HUES64 (cell line): ENCODE measurements around the gene PFKL.

ENCODE experiments used
- H3K27ac ChIP-seq: 2 replicates; pipeline ENCODE4 v1.7.0; 2013; ENCODE audit warnings: low read depth, low read length, inconsistent platforms
- H3K27me3 ChIP-seq: 2 replicates; pipeline ENCODE4 v1.6.1; 2013; ENCODE audit warnings: mild to moderate bottlenecking, low read length; ENCODE audit not compliant: insufficient read depth
- H3K36me3 ChIP-seq: 2 replicates; pipeline ENCODE4 v1.6.1; 2013; ENCODE audit warnings: mild to moderate bottlenecking, low read length; ENCODE audit not compliant: insufficient read depth
- H3K4me1 ChIP-seq: 2 replicates; pipeline ENCODE4 v1.6.1; 2013; ENCODE audit warnings: mild to moderate bottlenecking, low read length, moderate library complexity; ENCODE audit not compliant: insufficient read depth
- H3K4me3 ChIP-seq: 2 replicates; pipeline ENCODE4 v1.5.1; 2013; ENCODE audit warnings: mild to moderate bottlenecking, low read length, moderate library complexity
- H3K9ac ChIP-seq: 2 replicates; pipeline ENCODE4 v1.6.1; 2013; ENCODE audit warnings: mild to moderate bottlenecking, low read depth, low read length
- H3K9me3 ChIP-seq: 2 replicates; pipeline ENCODE4 v1.6.1; 2013; ENCODE audit warnings: low read depth, low read length; ENCODE audit not compliant: insufficient read depth
- WGBS: fragments of 150-250, 120-280 bp; methylation state at CpG from one replicate; pipeline ENCODE4 v1.1.7; 2013; ENCODE audit warnings: missing lambda C conversion rate; 5-methylcytosine and 5-hydroxymethylcytosine counted together

The PFKL gene

GRCh38 chr21:44290327-44291077, 9.4 kb upstream of the PFKL start:
- no peaks in the 10 kb centered on the region for H3K36me3 ChIP-seq
- H3K27me3 ChIP-seq = peaks cover 13% of the 10 kb centered on the region
- no peak overlapping the region for H3K27ac ChIP-seq
- no peaks in the 10 kb centered on the region for H3K9me3 ChIP-seq
- H3K9ac ChIP-seq = no peak overlapping the region
- no peak overlapping the region for H3K4me3 ChIP-seq
- no peaks in the 10 kb centered on the region for H3K4me1 ChIP-seq
- WGBS = 91% methylated on average over 16 of the region's 16 CpGs

- H3K4me1 ChIP-seq = no peaks in the 10 kb centered on the region
- no peaks in the 10 kb centered on the region for H3K9me3 ChIP-seq
- 89% methylated on average over 33 of the region's 33 CpGs for WGBS
- H3K27me3 ChIP-seq = peaks cover 6% of the 10 kb centered on the region
- no peak overlapping the region for H3K4me3 ChIP-seq
- no peak overlapping the region for H3K27ac ChIP-seq
- no peaks in the 10 kb centered on the region for H3K36me3 ChIP-seq
- no peak overlapping the region for H3K9ac ChIP-seq
These were observed 8.5 kb upstream of the PFKL start for GRCh38 chr21:44291078-44291935.

- Histone ChIP-seq H3K4me1 (no peaks in the 10 kb centered on the region), H3K9ac (no peak overlapping the region), H3K36me3 (no peaks in the 10 kb centered on the region), H3K4me3 (no peak overlapping the region), H3K9me3 (no peaks in the 10 kb centered on the region), H3K27ac (no peak overlapping the region), H3K27me3 (no peaks in the 10 kb centered on the region)
- 79% methylated on average over 25 of the region's 25 CpGs for WGBS
These were observed 7.7 kb upstream of the PFKL start for GRCh38 chr21:44291936-44292811.

- no peak overlapping the region for H3K9ac ChIP-seq
- no peak overlapping the region for H3K27ac ChIP-seq
- H3K36me3 ChIP-seq = no peaks in the 10 kb centered on the region
- H3K4me3 ChIP-seq = no peak overlapping the region
- no peaks in the 10 kb centered on the region for H3K9me3 ChIP-seq
- no peaks in the 10 kb centered on the region for H3K27me3 ChIP-seq
- WGBS = 89% methylated on average over 15 of the region's 15 CpGs
- H3K4me1 ChIP-seq = no peaks in the 10 kb centered on the region
These were observed 7.0 kb upstream of the PFKL start for GRCh38 chr21:44292812-44293195.

- no peaks in the 10 kb centered on the region for H3K36me3 ChIP-seq
- H3K9me3 ChIP-seq = no peaks in the 10 kb centered on the region
- no peaks in the 10 kb centered on the region for H3K27me3 ChIP-seq
- H3K4me1 ChIP-seq = no peaks in the 10 kb centered on the region
- no peak overlapping the region for H3K9ac ChIP-seq
- H3K4me3 ChIP-seq = no peak overlapping the region
- no peak overlapping the region for H3K27ac ChIP-seq
- WGBS = 93% methylated on average over 33 of the region's 33 CpGs
These were observed 6.2 kb upstream of the PFKL start for GRCh38 chr21:44293551-44294231.

GRCh38 chr21:44294391-44295162, 5.3 kb upstream of the PFKL start:
- H3K9ac ChIP-seq = no peak overlapping the region
- H3K27me3 ChIP-seq = no peaks in the 10 kb centered on the region
- no peaks in the 10 kb centered on the region for H3K4me1 ChIP-seq
- no peak overlapping the region for H3K4me3 ChIP-seq
- no peaks in the 10 kb centered on the region for H3K9me3 ChIP-seq
- no peak overlapping the region for H3K27ac ChIP-seq
- no peaks in the 10 kb centered on the region for H3K36me3 ChIP-seq
- WGBS = 85% methylated on average over 24 of the region's 26 CpGs

- Histone ChIP-seq H3K4me1 (no peaks in the 10 kb centered on the region), H3K4me3 (no peak overlapping the region), H3K9me3 (no peaks in the 10 kb centered on the region), H3K27ac (no peak overlapping the region), H3K27me3 (no peaks in the 10 kb centered on the region), H3K36me3 (no peaks in the 10 kb centered on the region), H3K9ac (no peak overlapping the region)
- 87% methylated on average over 14 of the region's 14 CpGs for WGBS
These were observed 4.7 kb upstream of the PFKL start for GRCh38 chr21:44295163-44295573.

- H3K4me1 ChIP-seq = no peaks in the 10 kb centered on the region
- 80% methylated on average over 10 of the region's 10 CpGs for WGBS
These were observed 4.2 kb upstream of the PFKL start for GRCh38 chr21:44295646-44296045.

GRCh38 chr21:44296103-44296519, 3.7 kb upstream of the PFKL start:
- no peak overlapping the region for H3K9ac ChIP-seq
- H3K4me3 ChIP-seq = no peak overlapping the region
- H3K4me1 ChIP-seq = no peaks in the 10 kb centered on the region
- no peaks in the 10 kb centered on the region for H3K9me3 ChIP-seq
- H3K36me3 ChIP-seq = no peaks in the 10 kb centered on the region
- H3K27me3 ChIP-seq = no peaks in the 10 kb centered on the region
- no peak overlapping the region for H3K27ac ChIP-seq
- 76% methylated on average over 12 of the region's 12 CpGs for WGBS

More at GRCh38 chr21:44295646-44296045, 4.2 kb upstream of the PFKL start:
- H3K9ac ChIP-seq = no peak overlapping the region
- H3K27me3 ChIP-seq = no peaks in the 10 kb centered on the region
- H3K4me3 ChIP-seq = no peak overlapping the region
- H3K27ac ChIP-seq = no peak overlapping the region
- H3K9me3 ChIP-seq = no peaks in the 10 kb centered on the region
- no peaks in the 10 kb centered on the region for H3K36me3 ChIP-seq

- Histone ChIP-seq H3K4me1 (no peaks in the 10 kb centered on the region), H3K36me3 (no peaks in the 10 kb centered on the region), H3K27ac (no peak overlapping the region), H3K27me3 (no peaks in the 10 kb centered on the region), H3K9ac (no peak overlapping the region), H3K4me3 (no peak overlapping the region), H3K9me3 (no peaks in the 10 kb centered on the region)
- 88% methylated on average over 13 of the region's 13 CpGs for WGBS
These were observed 2.9 kb upstream of the PFKL start for GRCh38 chr21:44296916-44297315.
